Measurements from ENCODE around the gene NELL2. TPM values are rescaled to one million over a fixed set of nuclear protein-coding genes. Genes with fewer than 3 reads are reported as not detected.

The NELL2 gene
- total RNA-seq, 2 donors from 2014 or later: 5.1 to 6.9 TPM

DNA sequence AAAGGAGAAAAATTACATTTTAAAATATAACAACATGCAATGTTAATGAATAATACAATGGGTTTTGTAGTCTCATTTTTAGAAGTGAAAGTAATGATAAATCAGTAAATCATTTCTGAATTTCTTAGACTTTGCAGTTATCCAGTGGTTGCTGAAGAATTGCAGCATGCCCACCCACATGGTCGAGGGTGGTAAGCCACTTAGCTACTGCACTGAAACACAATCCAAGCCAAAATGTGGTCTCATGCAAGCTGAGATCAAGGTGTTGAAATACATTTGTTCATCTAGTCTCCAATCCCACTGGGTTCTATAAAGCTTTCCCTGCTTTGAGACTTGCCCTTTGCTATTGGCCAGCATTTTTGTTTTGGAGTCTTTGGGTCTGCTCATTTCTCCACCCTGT is 247.9 kb downstream of the NELL2 start:
- no peaks in the 10 kb centered on the region for H3K9me3 Mint-ChIP-seq
- Histone ChIP-seq H3K27ac (ENCODE audit: low read depth, low read length) (no peak overlapping the region), H3K36me3 (ENCODE audit: control insufficient read depth, insufficient read depth, low read length) (no peaks in the 10 kb centered on the region), H3K9ac (ENCODE audit: extremely low read depth, low read length, poor library complexity, severe bottlenecking) (no peak overlapping the region), H3K4me1 (ENCODE audit: control insufficient read depth, insufficient read depth, low read length) (no peaks in the 10 kb centered on the region), H3K27me3 (ENCODE audit: control insufficient read depth, insufficient read depth, low read length, poor library complexity, severe bottlenecking) (no peaks in the 10 kb centered on the region), H3K9me3 (ENCODE audit: control insufficient read depth, low read length) (no peaks in the 10 kb centered on the region), H3K4me3 (ENCODE audit: low read length) (no peak overlapping the region)
- 70 to 86% methylated on average over 1 of the region's 1 CpG for WGBS, 2 experiments (ENCODE audit: insufficient coverage in 1 of 2, insufficient read length in 1 of 2)
- H3K4me3 Mint-ChIP-seq: no peak overlapping the region
- TF ChIP-seq, protein P1, sequence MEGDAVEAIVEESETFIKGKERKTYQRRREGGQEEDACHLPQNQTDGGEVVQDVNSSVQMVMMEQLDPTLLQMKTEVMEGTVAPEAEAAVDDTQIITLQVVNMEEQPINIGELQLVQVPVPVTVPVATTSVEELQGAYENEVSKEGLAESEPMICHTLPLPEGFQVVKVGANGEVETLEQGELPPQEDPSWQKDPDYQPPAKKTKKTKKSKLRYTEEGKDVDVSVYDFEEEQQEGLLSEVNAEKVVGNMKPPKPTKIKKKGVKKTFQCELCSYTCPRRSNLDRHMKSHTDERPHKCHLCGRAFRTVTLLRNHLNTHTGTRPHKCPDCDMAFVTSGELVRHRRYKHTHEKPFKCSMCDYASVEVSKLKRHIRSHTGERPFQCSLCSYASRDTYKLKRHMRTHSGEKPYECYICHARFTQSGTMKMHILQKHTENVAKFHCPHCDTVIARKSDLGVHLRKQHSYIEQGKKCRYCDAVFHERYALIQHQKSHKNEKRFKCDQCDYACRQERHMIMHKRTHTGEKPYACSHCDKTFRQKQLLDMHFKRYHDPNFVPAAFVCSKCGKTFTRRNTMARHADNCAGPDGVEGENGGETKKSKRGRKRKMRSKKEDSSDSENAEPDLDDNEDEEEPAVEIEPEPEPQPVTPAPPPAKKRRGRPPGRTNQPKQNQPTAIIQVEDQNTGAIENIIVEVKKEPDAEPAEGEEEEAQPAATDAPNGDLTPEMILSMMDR (conservative IDR thresholded peaks at IDR 0.05): no peak
- no peak for DNase-seq
- no peaks in the 10 kb centered on the region for H3K27me3 Mint-ChIP-seq (ENCODE audit: insufficient read depth)
- no peaks in the 10 kb centered on the region for H3K4me1 Mint-ChIP-seq
- no peaks in the 10 kb centered on the region for H3K36me3 Mint-ChIP-seq (ENCODE audit: low read depth)
- H3K27ac Mint-ChIP-seq: no peak overlapping the region

DNA sequence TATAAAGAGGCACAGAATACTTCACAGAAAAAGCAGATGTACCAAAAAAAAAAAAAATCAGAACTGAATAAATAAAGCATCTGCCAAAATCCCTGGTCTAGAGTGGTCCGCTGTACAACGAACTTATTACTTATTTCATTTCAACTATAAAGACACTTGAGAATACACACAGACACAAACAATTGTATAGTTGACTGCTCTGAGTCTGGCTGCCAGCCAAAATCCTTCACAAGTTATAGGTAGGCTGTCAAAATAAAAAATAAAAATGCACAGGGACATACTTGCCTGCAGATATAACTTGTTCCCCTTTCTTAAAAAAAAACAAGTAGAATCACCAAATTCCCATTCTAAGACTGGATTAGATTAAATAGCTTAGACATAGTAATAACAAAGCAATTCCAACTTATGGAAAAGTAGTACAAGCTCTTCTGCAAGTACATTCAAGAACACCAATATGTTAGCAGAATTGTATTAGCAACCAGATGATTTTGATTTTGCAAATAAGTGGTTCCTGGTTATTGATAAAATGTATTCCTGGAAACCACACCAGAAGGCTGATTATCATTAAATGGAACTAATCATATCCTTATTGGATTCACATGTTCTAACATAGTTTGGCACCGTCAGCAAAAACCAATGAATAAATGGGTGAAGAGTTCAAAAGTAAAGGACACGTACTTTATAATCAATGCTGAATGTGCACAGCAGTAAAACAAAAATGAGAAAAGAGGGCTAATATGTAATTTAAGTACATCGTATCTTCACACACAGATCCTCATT is 248.5 kb downstream of the NELL2 start:
- H3K27me3 ChIP-seq (ENCODE audit: control insufficient read depth, insufficient read depth, low read length, poor library complexity, severe bottlenecking): no peaks in the 10 kb centered on the region
- Mint-ChIP-seq H3K4me1 (no peaks in the 10 kb centered on the region), H3K9me3 (no peaks in the 10 kb centered on the region), H3K4me3 (no peak overlapping the region), H3K27ac (no peak overlapping the region), H3K27me3 (ENCODE audit: insufficient read depth) (no peaks in the 10 kb centered on the region), H3K36me3 (ENCODE audit: low read depth) (no peaks in the 10 kb centered on the region)
- H3K4me3 ChIP-seq (ENCODE audit: low read length): no peak overlapping the region
- no peaks in the 10 kb centered on the region for H3K9me3 ChIP-seq (ENCODE audit: control insufficient read depth, low read length)
- DNase-seq: no peak
- H3K9ac ChIP-seq (ENCODE audit: extremely low read depth, low read length, poor library complexity, severe bottlenecking): no peak overlapping the region
- H3K36me3 ChIP-seq (ENCODE audit: control insufficient read depth, insufficient read depth, low read length): no peaks in the 10 kb centered on the region
- WGBS, 2 experiments (ENCODE audit: insufficient coverage in 1 of 2, insufficient read length in 1 of 2): 93 to 97% methylated on average over 2 to 4 of the region's 5 CpGs
- TF ChIP-seq, protein P1 (conservative IDR thresholded peaks at IDR 0.05): no peak
- H3K4me1 ChIP-seq (ENCODE audit: control insufficient read depth, insufficient read depth, low read length): no peaks in the 10 kb centered on the region
- no peak overlapping the region for H3K27ac ChIP-seq (ENCODE audit: low read depth, low read length)

DNA sequence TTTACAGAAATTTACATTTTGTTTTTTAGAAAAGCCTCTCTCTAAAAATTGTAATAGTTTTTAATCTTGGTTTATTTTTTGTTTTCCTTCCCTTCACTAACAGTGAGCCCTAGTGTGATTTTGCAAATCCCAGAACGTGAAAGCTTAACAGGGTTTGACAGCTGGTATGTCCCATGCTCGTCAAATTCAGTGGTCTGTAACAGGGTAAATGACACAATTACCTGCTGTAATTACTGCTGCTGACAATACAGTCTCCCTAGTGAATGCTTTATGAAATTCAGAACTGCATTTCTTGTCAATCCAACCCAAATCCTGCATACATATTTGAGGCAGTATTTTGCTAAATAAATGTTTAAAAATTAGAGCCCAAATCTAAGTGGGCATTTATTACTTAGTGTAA is 249.2 kb downstream of the NELL2 start:
- WGBS, 2 experiments (ENCODE audit: insufficient coverage in 1 of 2, insufficient read length in 1 of 2): 60 to 74% methylated on average over 1 to 2 of the region's 2 CpGs
- no peaks in the 10 kb centered on the region for H3K4me1 Mint-ChIP-seq
- H3K27me3 Mint-ChIP-seq (ENCODE audit: insufficient read depth): no peaks in the 10 kb centered on the region
- DNase-seq: no peak
- no peak overlapping the region for H3K9ac ChIP-seq (ENCODE audit: extremely low read depth, low read length, poor library complexity, severe bottlenecking)
- H3K9me3 ChIP-seq (ENCODE audit: control insufficient read depth, low read length): no peaks in the 10 kb centered on the region
- H3K4me3 ChIP-seq (ENCODE audit: low read length): no peak overlapping the region
- H3K27me3 ChIP-seq (ENCODE audit: control insufficient read depth, insufficient read depth, low read length, poor library complexity, severe bottlenecking): no peaks in the 10 kb centered on the region
- no peak overlapping the region for H3K27ac Mint-ChIP-seq
- no peaks in the 10 kb centered on the region for H3K36me3 ChIP-seq (ENCODE audit: control insufficient read depth, insufficient read depth, low read length)
- no peaks in the 10 kb centered on the region for H3K4me1 ChIP-seq (ENCODE audit: control insufficient read depth, insufficient read depth, low read length)
- TF ChIP-seq, protein P1 (conservative IDR thresholded peaks at IDR 0.05): no peak
- no peaks in the 10 kb centered on the region for H3K36me3 Mint-ChIP-seq (ENCODE audit: low read depth)
- H3K4me3 Mint-ChIP-seq: no peak overlapping the region
- H3K27ac ChIP-seq (ENCODE audit: low read depth, low read length): no peak overlapping the region
- H3K9me3 Mint-ChIP-seq: no peaks in the 10 kb centered on the region

Measured in endodermal cell (in vitro differentiated cells).